ENCODE data around the gene RBMS3. TPM values are rescaled to one million over a fixed set of nuclear protein-coding genes. Genes with fewer than 3 reads are reported as not detected.
"Not testable (repeated sequence)": the region's sequence is repeated elsewhere in the genome, so short reads cannot be mapped to it uniquely, and the experiment has no call there.

The RBMS3 gene
- total RNA-seq, 1 donor = 81.1 TPM

- Histone ChIP-seq H3K4me2 (ENCODE audit: insufficient read depth, low read length) (no peak overlapping the region), H3K4me3 (ENCODE audit: insufficient read depth, low read length) (no peak overlapping the region), H4K20me1 (ENCODE audit: insufficient read depth, low read length) (no peaks in the 10 kb centered on the region), H3K36me3 (ENCODE audit: insufficient read depth, low read length) (no peaks in the 10 kb centered on the region), H3K79me2 (ENCODE audit: insufficient read depth, low read length) (peaks cover 11% of the 10 kb centered on the region), H3K4me1 (ENCODE audit: insufficient read depth, low read length) (peaks cover 14% of the 10 kb centered on the region), H2AFZ (ENCODE audit: low read length) (no peak overlapping the region), H3K27me3 (ENCODE audit: insufficient read depth, low read length) (no peaks in the 10 kb centered on the region), H3K9me3 (ENCODE audit: low read depth, low read length) (no peaks in the 10 kb centered on the region), H3K27ac (ENCODE audit: low read depth, low read length) (no peak overlapping the region)
- no peak for TF ChIP-seq CTCF (IDR thresholded peaks at IDR 0.05; ENCODE audit: extremely low read depth, low read depth, low read length)
- DNase-seq (ENCODE audit: insufficient read length, low spot score, missing footprints) = no peak
Observed at GRCh38 chr3:29521751-29522150, 240.9 kb downstream of the RBMS3 start.

GRCh38 chr3:29524433-29524832, 243.6 kb downstream of the RBMS3 start:
- not testable (repeated sequence) for H3K27me3 ChIP-seq (ENCODE audit: insufficient read depth, low read length); H3K27ac ChIP-seq (ENCODE audit: low read depth, low read length); H3K4me3 ChIP-seq (ENCODE audit: insufficient read depth, low read length); H3K9me3 ChIP-seq (ENCODE audit: low read depth, low read length); DNase-seq (ENCODE audit: insufficient read length, low spot score, missing footprints); H3K36me3 ChIP-seq (ENCODE audit: insufficient read depth, low read length); H4K20me1 ChIP-seq (ENCODE audit: insufficient read depth, low read length); H3K4me2 ChIP-seq (ENCODE audit: insufficient read depth, low read length); H2AFZ ChIP-seq (ENCODE audit: low read length)
- Histone ChIP-seq H3K79me2 (ENCODE audit: insufficient read depth, low read length) (peaks cover 12% of the 10 kb centered on the region), H3K4me1 (ENCODE audit: insufficient read depth, low read length) (peaks cover 14% of the 10 kb centered on the region)

- TF ChIP-seq CTCF (IDR thresholded peaks at IDR 0.05; ENCODE audit: extremely low read depth, low read depth, low read length) = no peak
- peak; percentile 21 for DNase-seq (ENCODE audit: insufficient read length, low spot score, missing footprints)
- H3K27ac ChIP-seq (ENCODE audit: low read depth, low read length) = peak overlapping the region; percentile 6
- peak overlapping the region; percentile 5 for H3K4me2 ChIP-seq (ENCODE audit: insufficient read depth, low read length)
- H3K4me1 ChIP-seq (ENCODE audit: insufficient read depth, low read length) = peaks cover 14% of the 10 kb centered on the region
- no peaks in the 10 kb centered on the region for H3K9me3 ChIP-seq (ENCODE audit: low read depth, low read length)
- H3K36me3 ChIP-seq (ENCODE audit: insufficient read depth, low read length) = no peaks in the 10 kb centered on the region
- H2AFZ ChIP-seq (ENCODE audit: low read length) = no peak overlapping the region
- H3K79me2 ChIP-seq (ENCODE audit: insufficient read depth, low read length) = peaks cover 12% of the 10 kb centered on the region
- H3K4me3 ChIP-seq (ENCODE audit: insufficient read depth, low read length) = no peak overlapping the region
- H3K27me3 ChIP-seq (ENCODE audit: insufficient read depth, low read length) = no peaks in the 10 kb centered on the region
- H4K20me1 ChIP-seq (ENCODE audit: insufficient read depth, low read length) = no peaks in the 10 kb centered on the region
Observed at GRCh38 chr3:29525254-29525881, 244.5 kb downstream of the RBMS3 start.

GRCh38 chr3:29527246-29527645, 246.4 kb downstream of the RBMS3 start:
- Histone ChIP-seq H4K20me1 (ENCODE audit: insufficient read depth, low read length) (no peaks in the 10 kb centered on the region), H3K4me2 (ENCODE audit: insufficient read depth, low read length) (no peak overlapping the region), H3K79me2 (ENCODE audit: insufficient read depth, low read length) (peaks cover 18% of the 10 kb centered on the region), H2AFZ (ENCODE audit: low read length) (no peak overlapping the region), H3K27ac (ENCODE audit: low read depth, low read length) (no peak overlapping the region), H3K4me1 (ENCODE audit: insufficient read depth, low read length) (peaks cover 11% of the 10 kb centered on the region), H3K36me3 (ENCODE audit: insufficient read depth, low read length) (no peaks in the 10 kb centered on the region), H3K4me3 (ENCODE audit: insufficient read depth, low read length) (no peak overlapping the region), H3K27me3 (ENCODE audit: insufficient read depth, low read length) (no peaks in the 10 kb centered on the region), H3K9me3 (ENCODE audit: low read depth, low read length) (no peaks in the 10 kb centered on the region)
- no peak for DNase-seq (ENCODE audit: insufficient read length, low spot score, missing footprints)
- no peak for TF ChIP-seq CTCF (IDR thresholded peaks at IDR 0.05; ENCODE audit: extremely low read depth, low read depth, low read length)

All from osteoblast (primary cell).